HepG2 (cell line): ENCODE results near the gene PALM. TPM values are rescaled to one million over a fixed set of nuclear protein-coding genes. Genes with fewer than 3 reads are reported as not detected.
A peak's percentile ranks its signal among the peaks of the same experiment; 100 is the strongest.

Experiments used
- AGO1 ChIP-seq: fragments of 200-400 bp; formaldehyde crosslinking; IDR thresholded peaks from 2 replicates; pipeline ENCODE4 v1.6.1; 2017; ENCODE audit warnings: mild to moderate bottlenecking, low read depth, low read length, moderate library complexity; ENCODE audit not compliant: poor library complexity, severe bottlenecking
- BHLHE40 ChIP-seq: IDR thresholded peaks from 2 replicates; pipeline ENCODE4 v1.6.1; 2011; ENCODE audit warnings: low read length, improper control_type of control experiment
- CBX1 ChIP-seq: IDR thresholded peaks from one replicate; pipeline ENCODE4 v1.6.1; 2016; ENCODE audit warnings: antibody characterized with exemption, low read depth
- ISL2 ChIP-seq: sonication (generic); formaldehyde crosslinking; IDR thresholded peaks from 2 replicates; pipeline ENCODE4 v1.5.0; 2020; ENCODE audit warnings: missing genetic modification reagents
- JUNB ChIP-seq: sonication (generic); formaldehyde crosslinking; IDR thresholded peaks from 2 replicates; pipeline ENCODE4 v1.8.0; 2022; ENCODE audit warnings: missing genetic modification reagents, mild to moderate bottlenecking, borderline replicate concordance
- KDM2A ChIP-seq: sonication (generic); formaldehyde crosslinking; IDR thresholded peaks from 2 replicates; pipeline ENCODE4 v1.4.0; 2020; ENCODE audit warnings: low read depth, missing genetic modification reagents, borderline replicate concordance
- NFE2L1 ChIP-seq: sonication (generic); formaldehyde crosslinking; IDR thresholded peaks from 2 replicates; pipeline ENCODE4 v1.4.0; 2020; ENCODE audit warnings: missing genetic modification reagents, mild to moderate bottlenecking, borderline replicate concordance
- ZC3H4 ChIP-seq: sonication (generic); formaldehyde crosslinking; IDR thresholded peaks from 2 replicates; pipeline ENCODE4 v1.4.0; 2020; ENCODE audit warnings: missing genetic modification reagents, borderline replicate concordance
- ZMYM2 ChIP-seq: sonication (generic); formaldehyde crosslinking; IDR thresholded peaks from 2 replicates; pipeline ENCODE4 v1.8.0; 2022; ENCODE audit warnings: mild to moderate bottlenecking, missing genetic modification reagents
- ZNF138 ChIP-seq: sonication (generic); formaldehyde crosslinking; IDR thresholded peaks from 2 replicates; pipeline ENCODE4 v1.5.0; 2020; ENCODE audit warnings: mild to moderate bottlenecking, low read depth, missing genetic modification reagents
- ZNF282 ChIP-seq: fragments of 450-650 bp; IDR thresholded peaks from 2 replicates; pipeline ENCODE4 v1.6.1; 2018; ENCODE audit not compliant: partially characterized antibody
- ZNF296 ChIP-seq: sonication (generic); formaldehyde crosslinking; conservative IDR thresholded peaks from 2 replicates; pipeline ENCODE4 v1.5.0; 2020; ENCODE audit warnings: mild to moderate bottlenecking, missing genetic modification reagents
- ZNF567 ChIP-seq: sonication (generic); formaldehyde crosslinking; IDR thresholded peaks from 2 replicates; pipeline ENCODE4 v1.8.1; 2023; ENCODE audit warnings: mild to moderate bottlenecking, missing genetic modification reagents, borderline replicate concordance
- polyA plus RNA-seq, 8 experiments: library from polyadenylated mRNA; depleted of rRNA in 3 of 8; stranded (reverse) in 7 of 8; unstranded in 1 of 8; fragments of >200 nt; fragmentation: Illumina TruSeq in 4 of 8; extraction: Trizol in 4 of 8; gene quantifications; 2 replicates each; pipeline versions ENCODE4 v1.2.1 to v1.2.3, GENCODE V29; 2011 to 2016; ENCODE audit warnings: low read depth in 4 of 8, missing spikeins in 1 of 8, mixed read lengths in 1 of 8; ENCODE audit not compliant: insufficient read depth in 1 of 8
- total RNA-seq, 5 experiments: library from RNA; depleted of rRNA; stranded (reverse); fragments of >200 nt; fragmentation: Illumina TruSeq; extraction: Trizol; gene quantifications; 2 replicates each; pipeline ENCODE4 v1.2.3, GENCODE V29; 2016; ENCODE audit warnings: low read depth in 1 of 5
- TF ChIP-seq, protein P1 (sequence below): IDR thresholded peaks from 2 replicates; pipeline ENCODE4 v1.6.1; 2016
- TF ChIP-seq, protein P2 (sequence below): sonication (generic); formaldehyde crosslinking; IDR thresholded peaks from 2 replicates; pipeline ENCODE4 v1.5.0; 2020; ENCODE audit warnings: missing genetic modification reagents, mild to moderate bottlenecking, borderline replicate concordance
- TF ChIP-seq, protein P3 (sequence below): sonication (generic); formaldehyde crosslinking; IDR thresholded peaks from 2 replicates; pipeline ENCODE4 v1.4.0; 2020; ENCODE audit warnings: missing genetic modification reagents
- TF ChIP-seq, protein P4 (sequence below): sonication (generic); formaldehyde crosslinking; IDR thresholded peaks from 2 replicates; pipeline ENCODE4 v1.5.0; 2020; ENCODE audit warnings: mild to moderate bottlenecking, missing genetic modification reagents

PALM gene
- total and polyA plus RNA-seq, 2 of the 13 experiments (the other 11 are each of a cell fraction or from before 2014, with no cell fraction given) = 4.0 to 9.7 TPM

DNA sequence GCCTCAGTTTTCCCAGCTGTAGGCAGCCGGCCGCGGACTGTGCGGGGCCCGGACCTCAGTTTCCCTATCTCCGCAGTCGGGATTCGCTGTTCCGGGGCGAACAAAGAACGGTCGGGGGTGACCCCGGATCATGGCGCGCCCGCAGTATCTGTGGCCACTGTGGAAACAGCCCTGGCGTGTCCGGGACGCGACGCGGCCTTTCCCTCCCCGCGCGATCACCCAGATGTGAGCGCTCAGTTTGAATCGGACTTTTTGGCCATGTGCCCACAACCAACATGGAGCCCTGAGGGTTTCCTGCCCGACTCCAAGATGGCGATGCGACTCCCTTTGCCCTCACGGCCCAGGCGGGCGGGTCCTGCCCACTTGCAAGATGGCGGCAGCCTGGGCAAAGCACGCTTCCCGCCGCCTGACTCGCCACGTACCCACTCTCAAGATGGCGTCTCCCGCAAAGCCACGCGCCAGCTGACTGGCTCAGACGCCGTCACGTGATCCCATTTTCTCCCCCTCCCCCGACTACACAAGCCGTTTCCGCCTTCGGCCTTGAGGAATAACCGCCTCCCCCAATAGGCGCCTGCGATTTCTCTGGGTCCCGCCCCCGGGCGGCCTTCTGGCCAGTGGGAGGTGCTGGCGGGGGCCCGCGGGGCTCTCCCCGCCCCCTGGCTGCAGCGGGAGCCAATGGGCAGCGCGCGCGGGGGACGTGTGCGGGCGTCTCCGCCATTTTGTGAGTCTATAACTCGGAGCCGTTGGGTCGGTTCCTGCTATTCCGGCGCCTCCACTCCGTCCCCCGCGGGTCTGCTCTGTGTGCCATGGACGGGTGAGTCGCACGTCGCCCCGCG is 88.2 kb downstream of the PALM start, which contains the start of gene PTBP1 (continued):
- TF ChIP-seq AGO1 (peak; percentile 56), ZNF138 (no peak; the same call in 1 of the 2 replicates), ZNF282 (no peak), ZNF567 (CRISPR knock-in tag) (peak; percentile 77; the same call in 1 of the 2 replicates), ZNF296 (no peak), KDM2A (peak; percentile 95), ISL2 (CRISPR knock-in tag) (peak; percentile 61), BHLHE40 (peak; percentile 80; the same call in 1 of the 2 replicates), CBX1 (no peak), ZMYM2 (CRISPR knock-in tag) (no peak; the same call in 1 of the 2 replicates), NFE2L1 (CRISPR knock-in tag) (no peak), JUNB (no peak), ZC3H4 (no peak)
- TF ChIP-seq, protein P1, sequence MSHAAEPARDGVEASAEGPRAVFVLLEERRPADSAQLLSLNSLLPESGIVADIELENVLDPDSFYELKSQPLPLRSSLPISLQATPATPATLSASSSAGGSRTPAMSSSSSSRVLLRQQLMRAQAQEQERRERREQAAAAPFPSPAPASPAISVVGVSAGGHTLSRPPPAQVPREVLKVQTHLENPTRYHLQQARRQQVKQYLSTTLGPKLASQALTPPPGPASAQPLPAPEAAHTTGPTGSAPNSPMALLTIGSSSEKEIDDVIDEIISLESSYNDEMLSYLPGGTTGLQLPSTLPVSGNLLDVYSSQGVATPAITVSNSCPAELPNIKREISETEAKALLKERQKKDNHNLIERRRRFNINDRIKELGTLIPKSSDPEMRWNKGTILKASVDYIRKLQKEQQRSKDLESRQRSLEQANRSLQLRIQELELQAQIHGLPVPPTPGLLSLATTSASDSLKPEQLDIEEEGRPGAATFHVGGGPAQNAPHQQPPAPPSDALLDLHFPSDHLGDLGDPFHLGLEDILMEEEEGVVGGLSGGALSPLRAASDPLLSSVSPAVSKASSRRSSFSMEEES (CRISPR knock-in tag) = peak; percentile 92
- TF ChIP-seq, protein P2, sequence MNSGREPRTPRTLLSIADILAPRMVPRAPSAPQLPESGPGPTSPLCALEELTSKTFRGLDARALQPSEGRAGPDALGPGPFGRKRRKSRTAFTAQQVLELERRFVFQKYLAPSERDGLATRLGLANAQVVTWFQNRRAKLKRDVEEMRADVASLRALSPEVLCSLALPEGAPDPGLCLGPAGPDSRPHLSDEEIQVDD (CRISPR knock-in tag) = no peak
- TF ChIP-seq, protein P3, sequence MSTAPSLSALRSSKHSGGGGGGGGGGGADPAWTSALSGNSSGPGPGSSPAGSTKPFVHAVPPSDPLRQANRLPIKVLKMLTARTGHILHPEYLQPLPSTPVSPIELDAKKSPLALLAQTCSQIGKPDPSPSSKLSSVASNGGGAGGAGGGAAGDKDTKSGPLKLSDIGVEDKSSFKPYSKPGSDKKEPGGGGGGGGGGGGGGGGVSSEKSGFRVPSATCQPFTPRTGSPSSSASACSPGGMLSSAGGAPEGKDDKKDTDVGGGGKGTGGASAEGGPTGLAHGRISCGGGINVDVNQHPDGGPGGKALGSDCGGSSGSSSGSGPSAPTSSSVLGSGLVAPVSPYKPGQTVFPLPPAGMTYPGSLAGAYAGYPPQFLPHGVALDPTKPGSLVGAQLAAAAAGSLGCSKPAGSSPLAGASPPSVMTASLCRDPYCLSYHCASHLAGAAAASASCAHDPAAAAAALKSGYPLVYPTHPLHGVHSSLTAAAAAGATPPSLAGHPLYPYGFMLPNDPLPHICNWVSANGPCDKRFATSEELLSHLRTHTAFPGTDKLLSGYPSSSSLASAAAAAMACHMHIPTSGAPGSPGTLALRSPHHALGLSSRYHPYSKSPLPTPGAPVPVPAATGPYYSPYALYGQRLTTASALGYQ (CRISPR knock-in tag) = 0 out of 2 replicates have a peak, but pooled peaks have one; percentile 18
- TF ChIP-seq, protein P4, sequence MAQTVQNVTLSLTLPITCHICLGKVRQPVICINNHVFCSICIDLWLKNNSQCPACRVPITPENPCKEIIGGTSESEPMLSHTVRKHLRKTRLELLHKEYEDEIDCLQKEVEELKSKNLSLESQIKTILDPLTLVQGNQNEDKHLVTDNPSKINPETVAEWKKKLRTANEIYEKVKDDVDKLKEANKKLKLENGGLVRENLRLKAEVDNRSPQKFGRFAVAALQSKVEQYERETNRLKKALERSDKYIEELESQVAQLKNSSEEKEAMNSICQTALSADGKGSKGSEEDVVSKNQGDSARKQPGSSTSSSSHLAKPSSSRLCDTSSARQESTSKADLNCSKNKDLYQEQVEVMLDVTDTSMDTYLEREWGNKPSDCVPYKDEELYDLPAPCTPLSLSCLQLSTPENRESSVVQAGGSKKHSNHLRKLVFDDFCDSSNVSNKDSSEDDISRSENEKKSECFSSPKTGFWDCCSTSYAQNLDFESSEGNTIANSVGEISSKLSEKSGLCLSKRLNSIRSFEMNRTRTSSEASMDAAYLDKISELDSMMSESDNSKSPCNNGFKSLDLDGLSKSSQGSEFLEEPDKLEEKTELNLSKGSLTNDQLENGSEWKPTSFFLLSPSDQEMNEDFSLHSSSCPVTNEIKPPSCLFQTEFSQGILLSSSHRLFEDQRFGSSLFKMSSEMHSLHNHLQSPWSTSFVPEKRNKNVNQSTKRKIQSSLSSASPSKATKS (CRISPR knock-in tag) = no peak
